Thymus (tissue), 11 donors: ENCODE measurements around the gene CNGB1. TPM values are rescaled to one million over a fixed set of nuclear protein-coding genes. Genes with fewer than 3 reads are reported as not detected.
A peak's percentile ranks its signal among the peaks of the same experiment; 100 is the strongest.

Source experiments
- DNase-seq, 9 donors: peaks; one replicate each; pipeline ENCODE4 v3.0.0-alpha.2; 2013; ENCODE audit warnings: low spot score in 9 of 9, low read depth in 6 of 9, missing footprints in 1 of 9
- H3K27ac ChIP-seq, 2 donors: one replicate each; pipeline ENCODE4 v1.5.1; 2013; ENCODE audit warnings: control low read depth in 1 of 2, low read depth in 1 of 2, low read length in 1 of 2, mild to moderate bottlenecking in 1 of 2, moderate library complexity in 1 of 2
- H3K27me3 ChIP-seq, 2 donors: one replicate each; pipeline ENCODE4 v1.5.1; 2013; ENCODE audit warnings: low read length in 1 of 2; ENCODE audit not compliant: control insufficient read depth in 2 of 2, insufficient read depth in 1 of 2
- H3K36me3 ChIP-seq, 2 donors: one replicate each; pipeline ENCODE4 v1.5.1; 2013; ENCODE audit warnings: low read length in 1 of 2, mild to moderate bottlenecking in 1 of 2, moderate library complexity in 1 of 2; ENCODE audit not compliant: control insufficient read depth in 2 of 2, insufficient read depth in 2 of 2
- H3K4me1 ChIP-seq, 2 donors: one replicate each; pipeline ENCODE4 v1.5.1; 2013; ENCODE audit warnings: low read length in 2 of 2; ENCODE audit not compliant: control insufficient read depth in 2 of 2, insufficient read depth in 2 of 2
- H3K4me3 ChIP-seq, 2 donors: one replicate each; pipeline ENCODE4 v1.5.1; 2013; ENCODE audit warnings: low read length in 2 of 2, control low read depth in 1 of 2, mild to moderate bottlenecking in 1 of 2
- H3K9me3 ChIP-seq, 2 donors: one replicate each; pipeline ENCODE4 v1.5.1; 2013; ENCODE audit warnings: low read length in 1 of 2, mild to moderate bottlenecking in 1 of 2; ENCODE audit not compliant: control insufficient read depth in 2 of 2, insufficient read depth in 1 of 2
- WGBS: extraction: QIAGEN DNeasy Blood & Tissue Kit; methylation state at CpG from one replicate; pipeline ENCODE4 v1.1.7; 2013; 5-methylcytosine and 5-hydroxymethylcytosine counted together
- polyA plus RNA-seq: library from polyadenylated mRNA; stranded (reverse); fragments of 200-250 nt; gene quantifications from one replicate; pipeline ENCODE4 v1.2.3, GENCODE V29; 2013
- total RNA-seq: library from RNA; stranded (reverse); fragments of 120-200 nt; gene quantifications from one replicate; pipeline ENCODE4 v1.2.4, GENCODE V29; 2013
- donor health status: healthy.

The CNGB1 gene
- total and polyA plus RNA-seq, 2 donors: 0.19 to 0.43 TPM

- H3K4me3 ChIP-seq: no peak overlapping the region
- peak overlapping the region in 1 of 2 donors; percentile 30 for H3K27ac ChIP-seq
- no peaks in the 10 kb centered on the region for H3K36me3 ChIP-seq
- DNase-seq: peak in 2 of 9 donors; percentile 5 to 37
- H3K27me3 ChIP-seq: peaks cover 0 to 3% of the 10 kb centered on the region in 2 donors
- 65% methylated on average over 17 of the region's 17 CpGs for WGBS
- peaks cover 0 to 5% of the 10 kb centered on the region in 2 donors for H3K4me1 ChIP-seq
- H3K9me3 ChIP-seq: no peaks in the 10 kb centered on the region
Observed at GRCh38 chr16:57893559-57894389, 77.2 kb downstream of the CNGB1 start.

- no peak for DNase-seq
- Histone ChIP-seq H3K36me3 (no peaks in the 10 kb centered on the region), H3K27me3 (peaks cover 0 to 3% of the 10 kb centered on the region in 2 donors), H3K9me3 (no peaks in the 10 kb centered on the region), H3K27ac (no peak overlapping the region), H3K4me1 (peaks cover 0 to 5% of the 10 kb centered on the region in 2 donors), H3K4me3 (no peak overlapping the region)
- 97% methylated on average over 5 of the region's 5 CpGs for WGBS
Observed at GRCh38 chr16:57893217-57893558, 77.7 kb downstream of the CNGB1 start.

GRCh38 chr16:57892447-57893096, 78.4 kb downstream of the CNGB1 start:
- no peak overlapping the region for H3K27ac ChIP-seq
- no peaks in the 10 kb centered on the region for H3K36me3 ChIP-seq
- no peak overlapping the region for H3K4me3 ChIP-seq
- DNase-seq: peak in 1 of 9 donors; percentile 20
- 50% methylated on average over 10 of the region's 10 CpGs for WGBS
- peaks cover 0 to 5% of the 10 kb centered on the region in 2 donors for H3K4me1 ChIP-seq
- H3K27me3 ChIP-seq: peaks cover 0 to 3% of the 10 kb centered on the region in 2 donors
- no peaks in the 10 kb centered on the region for H3K9me3 ChIP-seq

GRCh38 chr16:57892041-57892440, 78.9 kb downstream of the CNGB1 start:
- H3K4me1 ChIP-seq: peaks cover 0 to 5% of the 10 kb centered on the region in 2 donors
- H3K36me3 ChIP-seq: no peaks in the 10 kb centered on the region
- no peak overlapping the region for H3K4me3 ChIP-seq
- peaks cover 0 to 3% of the 10 kb centered on the region in 2 donors for H3K27me3 ChIP-seq
- no peak overlapping the region for H3K27ac ChIP-seq
- no peaks in the 10 kb centered on the region for H3K9me3 ChIP-seq
- DNase-seq: no peak
- 89% methylated on average over 8 of the region's 8 CpGs for WGBS

GRCh38 chr16:57890752-57891111, 80.2 kb downstream of the CNGB1 start:
- Histone ChIP-seq H3K9me3 (no peaks in the 10 kb centered on the region), H3K27me3 (peaks cover 0 to 8% of the 10 kb centered on the region in 2 donors), H3K36me3 (no peaks in the 10 kb centered on the region), H3K4me3 (no peak overlapping the region), H3K4me1 (peaks cover 0 to 5% of the 10 kb centered on the region in 2 donors), H3K27ac (no peak overlapping the region)
- no peak for DNase-seq
- 91% methylated on average over 3 of the region's 3 CpGs for WGBS

- no peak overlapping the region for H3K27ac ChIP-seq
- no peak overlapping the region for H3K4me3 ChIP-seq
- H3K9me3 ChIP-seq: no peaks in the 10 kb centered on the region
- DNase-seq: no peak
- WGBS: 80% methylated on average over 9 of the region's 9 CpGs
- peaks cover 0 to 5% of the 10 kb centered on the region in 2 donors for H3K4me1 ChIP-seq
- H3K36me3 ChIP-seq: no peaks in the 10 kb centered on the region
- H3K27me3 ChIP-seq: peaks cover 0 to 9% of the 10 kb centered on the region in 2 donors
Observed at GRCh38 chr16:57889960-57890751, 80.8 kb downstream of the CNGB1 start.

GRCh38 chr16:57889522-57889921, 81.4 kb downstream of the CNGB1 start:
- 96% methylated on average over 4 of the region's 4 CpGs for WGBS
- Histone ChIP-seq H3K4me3 (no peak overlapping the region), H3K27me3 (peaks cover 2 to 15% of the 10 kb centered on the region in 2 donors), H3K4me1 (peaks cover 0 to 4% of the 10 kb centered on the region in 2 donors), H3K9me3 (no peaks in the 10 kb centered on the region), H3K27ac (no peak overlapping the region), H3K36me3 (no peaks in the 10 kb centered on the region)
- DNase-seq: no peak

GRCh38 chr16:57889111-57889510, 81.8 kb downstream of the CNGB1 start:
- no peak overlapping the region for H3K27ac ChIP-seq
- H3K4me3 ChIP-seq: no peak overlapping the region
- H3K4me1 ChIP-seq: peaks cover 0 to 2% of the 10 kb centered on the region in 2 donors
- WGBS: 96% methylated on average over 4 of the region's 4 CpGs
- H3K36me3 ChIP-seq: no peaks in the 10 kb centered on the region
- H3K9me3 ChIP-seq: no peaks in the 10 kb centered on the region
- DNase-seq: no peak
- peaks cover 6 to 19% of the 10 kb centered on the region in 2 donors for H3K27me3 ChIP-seq

- Histone ChIP-seq H3K9me3 (no peaks in the 10 kb centered on the region), H3K36me3 (no peaks in the 10 kb centered on the region), H3K4me3 (no peak overlapping the region), H3K27ac (no peak overlapping the region), H3K27me3 (peaks cover 11 to 29% of the 10 kb centered on the region in 2 donors), H3K4me1 (peaks cover 0 to 2% of the 10 kb centered on the region in 2 donors)
- WGBS: 95% methylated on average over 5 of the region's 5 CpGs
- no peak for DNase-seq
Observed at GRCh38 chr16:57888128-57888527, 82.8 kb downstream of the CNGB1 start.
